ENCODE data around the gene ADGRD1. TPM values are rescaled to one million over a fixed set of nuclear protein-coding genes. Genes with fewer than 3 reads are reported as not detected.

ADGRD1 gene
- total RNA-seq, 1 donor from 2014 or later, result 46.9 TPM

- Histone ChIP-seq H3K27ac (no peak overlapping the region), H3K9me3 (no peaks in the 10 kb centered on the region), H3K4me3 (no peak overlapping the region), H3K4me1 (no peaks in the 10 kb centered on the region), H3K36me3 (no peaks in the 10 kb centered on the region), H3K27me3 (no peaks in the 10 kb centered on the region)
- no peak for TF ChIP-seq CTCF (IDR thresholded peaks at IDR 0.05)
- no peak for DNase-seq (ENCODE audit: low spot score in 2 of 2)
- intact Hi-C loops (cut with DNase I), result no loop called here
Observed at GRCh38 chr12:131102493-131102931, 148.8 kb downstream of the ADGRD1 start.

- no peak overlapping the region for H3K4me3 ChIP-seq
- no peaks in the 10 kb centered on the region for H3K4me1 ChIP-seq
- H3K27ac ChIP-seq, result no peak overlapping the region
- H3K27me3 ChIP-seq, result no peaks in the 10 kb centered on the region
- intact Hi-C loops (cut with DNase I), result no loop called here
- no peaks in the 10 kb centered on the region for H3K36me3 ChIP-seq
- H3K9me3 ChIP-seq, result no peaks in the 10 kb centered on the region
- peak in 1 of 2 donors; percentile 48 for DNase-seq (ENCODE audit: low spot score in 2 of 2)
- TF ChIP-seq CTCF (IDR thresholded peaks at IDR 0.05), result no peak
Observed at GRCh38 chr12:131102991-131103668, 149.4 kb downstream of the ADGRD1 start.

GRCh38 chr12:131103669-131104462 lies 150.2 kb downstream of the ADGRD1 start:
- H3K27ac ChIP-seq, result no peak overlapping the region
- no peak overlapping the region for H3K4me3 ChIP-seq

GRCh38 chr12:131104463-131105350 lies 151.0 kb downstream of the ADGRD1 start:
- peak; percentile 55 to 73 (median 64) for TF ChIP-seq CTCF (IDR thresholded peaks at IDR 0.05)
- Histone ChIP-seq H3K27ac (no peak overlapping the region), H3K27me3 (no peaks in the 10 kb centered on the region), H3K36me3 (no peaks in the 10 kb centered on the region), H3K4me3 (no peak overlapping the region), H3K4me1 (no peaks in the 10 kb centered on the region), H3K9me3 (no peaks in the 10 kb centered on the region)
- intact Hi-C loops (cut with DNase I), result no loop called here
- peak in 1 of 2 donors; percentile 74 for DNase-seq (ENCODE audit: low spot score in 2 of 2)

More at GRCh38 chr12:131103669-131104462, 150.2 kb downstream of the ADGRD1 start:
- Histone ChIP-seq H3K36me3 (no peaks in the 10 kb centered on the region), H3K4me1 (no peaks in the 10 kb centered on the region), H3K9me3 (no peaks in the 10 kb centered on the region), H3K27me3 (no peaks in the 10 kb centered on the region)
- intact Hi-C loops (cut with DNase I), result no loop called here
- no peak for TF ChIP-seq CTCF (IDR thresholded peaks at IDR 0.05)
- peak in 1 of 2 donors; percentile 51 for DNase-seq (ENCODE audit: low spot score in 2 of 2)

GRCh38 chr12:131105351-131105735 lies 151.6 kb downstream of the ADGRD1 start:
- Histone ChIP-seq H3K9me3 (no peaks in the 10 kb centered on the region), H3K4me1 (no peaks in the 10 kb centered on the region), H3K27ac (no peak overlapping the region), H3K36me3 (no peaks in the 10 kb centered on the region), H3K27me3 (no peaks in the 10 kb centered on the region), H3K4me3 (no peak overlapping the region)
- DNase-seq (ENCODE audit: low spot score in 2 of 2), result peak in 1 of 2 donors; percentile 60
- intact Hi-C loops (cut with DNase I), result no loop called here
- TF ChIP-seq CTCF (IDR thresholded peaks at IDR 0.05), result no peak
